DMS153 treated with DMSO at 0.1 percent for 48 hours (cell line): ENCODE results near the gene ZFAND6.
"Not testable (repeated sequence)": the region's sequence is repeated elsewhere in the genome, so short reads cannot be mapped to it uniquely, and the experiment has no call there.

Experiments
- DNase-seq: peaks from one replicate; lab custom pipeline; 2025; ENCODE audit not compliant: unreplicated experiment; lab: John Stamatoyannopoulos, UW

The ZFAND6 gene

DNA sequence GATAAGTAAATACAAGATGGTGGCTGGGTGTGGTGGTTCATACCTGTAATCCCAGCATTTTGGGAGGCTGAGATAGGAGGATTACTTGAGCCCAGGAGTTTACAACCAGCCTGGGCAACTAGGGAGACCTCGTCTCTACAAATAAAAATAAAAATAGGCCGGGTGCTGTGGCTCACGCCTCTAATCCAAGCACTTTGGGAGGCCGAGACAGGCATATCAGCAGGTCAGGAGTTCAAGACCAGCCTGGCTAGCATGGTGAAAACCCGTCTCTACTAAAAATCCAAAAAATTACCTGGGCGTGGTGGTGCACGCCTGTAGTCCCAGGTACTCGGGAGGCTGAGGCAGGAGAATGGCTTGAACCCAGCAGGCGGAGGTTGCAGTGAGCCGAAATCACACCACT is 14.3 kb upstream of the ZFAND6 start:
- not testable (repeated sequence) for DNase-seq

DNA sequence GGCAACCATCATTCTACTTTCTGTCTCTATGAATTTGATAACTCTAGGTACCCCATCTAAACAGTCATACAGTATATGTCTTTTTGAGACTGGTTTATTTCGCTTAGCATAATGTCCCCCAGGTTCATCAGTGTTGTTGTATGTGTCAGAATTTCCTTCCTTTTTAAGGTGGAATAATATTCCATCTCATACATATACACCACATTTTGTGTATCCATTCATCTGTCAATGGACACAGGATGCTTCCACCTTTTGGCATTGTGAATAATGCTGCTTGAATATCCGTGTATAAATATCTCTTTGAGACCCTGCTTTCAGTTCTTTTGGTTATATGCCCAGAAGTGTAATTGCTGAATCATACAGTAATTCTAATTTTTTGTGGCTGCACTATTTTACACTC is 10.4 kb upstream of the ZFAND6 start:
- no peak for DNase-seq

DNA sequence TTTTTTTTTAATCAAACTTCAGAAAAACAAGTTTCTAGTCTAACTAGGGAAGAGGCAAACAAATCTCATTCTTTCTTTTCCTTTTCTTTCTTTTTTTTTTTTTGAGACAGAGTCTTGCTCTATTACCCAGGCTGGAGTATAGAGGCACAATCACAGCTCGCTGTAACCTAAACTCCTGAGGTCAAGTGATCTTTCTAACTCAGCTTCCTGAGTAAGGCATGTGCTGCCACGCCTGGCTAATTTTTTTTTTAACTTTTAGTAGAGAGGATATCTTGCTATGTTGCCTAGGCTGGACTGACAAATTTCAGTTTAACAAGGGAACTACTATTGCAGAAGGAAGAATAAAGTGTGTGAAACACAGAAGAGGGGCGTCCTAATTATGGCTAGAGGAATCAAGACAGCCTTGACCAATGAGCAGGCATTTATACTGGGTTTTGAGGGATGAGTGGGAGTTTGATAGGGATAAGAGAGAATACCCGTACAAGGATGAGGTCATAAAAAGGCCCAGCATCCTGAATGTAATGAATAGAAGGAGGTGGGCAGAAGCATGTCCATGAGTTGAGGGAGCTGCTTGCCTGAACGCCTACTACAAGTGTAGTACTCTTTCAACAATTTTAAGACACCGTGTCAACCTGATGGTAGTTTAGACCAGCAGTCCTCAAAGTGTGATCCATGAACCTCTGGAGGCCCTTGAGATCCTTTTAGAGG is 6.7 kb upstream of the ZFAND6 start:
- DNase-seq = no peak

DNA sequence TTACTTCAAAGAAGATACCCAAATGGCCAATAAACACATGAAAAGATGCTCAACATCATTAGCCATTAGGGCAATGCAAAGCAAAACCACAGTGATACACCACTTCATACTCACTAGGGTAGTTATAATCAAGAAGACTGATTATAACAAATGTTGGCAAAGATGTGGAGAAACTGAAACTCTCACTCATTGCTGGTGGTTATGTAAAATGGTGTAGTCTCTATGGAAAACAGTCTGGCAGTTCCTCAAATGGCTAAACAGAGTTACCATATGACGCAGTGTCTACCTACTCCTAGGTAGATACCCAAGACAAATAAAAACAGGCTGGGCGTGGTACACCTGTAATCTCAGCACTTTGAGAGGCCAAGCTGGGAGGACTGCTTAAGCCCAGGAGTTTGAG is 3.5 kb upstream of the ZFAND6 start:
- DNase-seq = no peak

DNA sequence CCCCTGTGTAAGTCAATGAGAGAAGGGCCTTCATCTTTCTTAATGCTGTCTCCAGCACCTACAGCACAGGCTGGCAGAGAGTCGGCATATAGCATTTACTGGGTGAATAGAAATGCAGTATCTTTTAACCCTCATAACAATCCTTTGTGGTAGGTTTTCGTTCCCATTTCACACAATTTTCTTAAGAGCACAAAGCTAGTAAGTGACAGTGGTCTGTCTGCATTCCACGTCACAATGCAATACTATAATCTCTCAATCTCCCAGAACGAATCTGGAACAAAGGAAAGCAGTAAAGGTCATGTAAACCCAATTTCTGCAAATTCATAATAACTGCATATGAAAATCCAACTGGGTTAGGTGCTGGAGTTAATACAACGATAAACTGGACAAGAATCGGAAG is 1.4 kb upstream of the ZFAND6 start:
- no peak for DNase-seq

DNA sequence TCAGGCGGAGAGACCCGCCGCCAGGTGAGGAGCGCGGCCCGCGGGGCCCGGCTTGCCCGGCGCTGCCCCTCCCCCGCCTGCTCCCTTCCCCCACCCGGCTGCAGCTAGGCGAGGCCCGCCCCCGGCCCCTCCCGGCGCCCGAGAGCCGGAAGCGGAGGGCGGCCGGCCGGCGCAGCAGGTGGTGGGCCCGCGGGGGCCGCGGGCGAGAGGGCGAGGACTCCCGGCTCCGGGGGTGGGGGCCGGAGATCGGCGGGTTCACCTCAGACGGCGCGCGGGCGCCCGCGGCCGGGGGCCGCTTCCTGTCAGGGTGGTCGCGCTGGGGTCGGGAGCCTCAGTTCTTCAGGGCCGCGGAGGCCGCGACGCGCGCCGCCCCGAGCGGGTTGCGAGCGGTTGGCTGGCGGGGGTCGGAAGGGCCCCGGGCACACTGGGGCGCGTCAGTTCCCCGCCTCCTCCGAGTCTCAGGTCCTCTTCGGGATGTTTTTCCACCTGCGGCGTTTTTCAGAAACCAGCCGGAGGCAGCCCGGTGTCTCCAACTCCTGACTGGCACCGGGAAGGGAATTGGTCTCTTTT is 395 bp downstream of the ZFAND6 start:
- DNase-seq = no peak

DNA sequence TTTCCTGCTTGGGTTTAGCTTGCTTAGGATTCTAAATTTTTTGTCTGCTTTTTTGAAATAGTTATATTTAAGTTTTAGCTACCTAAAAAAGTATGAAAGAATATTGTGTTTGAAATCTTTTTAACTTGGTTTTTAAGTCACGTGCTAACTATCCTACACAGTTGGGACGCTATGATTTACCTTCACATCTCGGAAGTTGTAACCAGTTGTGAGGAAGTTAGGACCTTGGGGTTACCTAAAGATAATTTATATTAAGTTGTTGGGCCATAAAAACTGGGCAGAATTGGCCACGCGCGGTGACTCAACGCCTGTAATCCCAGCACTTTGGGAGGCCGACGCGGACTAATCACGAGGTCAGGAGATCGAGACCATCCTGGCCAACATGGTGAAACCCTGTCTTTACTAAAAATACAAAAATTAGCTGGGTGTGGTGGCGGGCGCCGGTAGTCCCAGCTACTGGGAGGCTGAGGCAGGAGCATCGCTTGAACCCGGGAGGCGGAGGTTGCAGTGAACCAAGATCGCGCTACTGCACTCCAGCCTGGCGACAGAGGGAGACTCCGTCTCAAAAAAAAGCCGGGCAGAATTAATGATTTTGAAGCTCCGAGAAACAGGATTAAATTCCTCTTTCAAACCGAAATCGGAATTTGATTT is 1.0 kb downstream of the ZFAND6 start:
- DNase-seq = no peak

DNA sequence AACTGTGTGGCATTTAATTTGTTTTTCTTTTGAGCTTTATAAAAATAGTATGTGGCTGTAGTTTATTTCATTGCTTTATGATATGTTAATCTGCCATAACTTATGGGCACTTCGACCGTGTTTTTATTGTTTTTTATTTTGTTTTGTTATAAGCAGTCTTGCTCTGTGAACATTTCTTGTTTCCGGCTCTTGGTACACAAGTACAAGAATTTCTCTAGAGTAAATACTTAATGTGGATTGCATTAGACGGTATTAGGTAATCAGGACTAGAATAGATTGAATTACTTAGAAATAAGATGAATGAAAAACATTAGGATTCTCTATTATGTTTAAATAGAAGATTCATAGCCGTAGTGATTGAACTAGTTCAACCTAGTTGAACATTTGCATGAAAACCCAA is 2.1 kb downstream of the ZFAND6 start:
- no peak for DNase-seq

DNA sequence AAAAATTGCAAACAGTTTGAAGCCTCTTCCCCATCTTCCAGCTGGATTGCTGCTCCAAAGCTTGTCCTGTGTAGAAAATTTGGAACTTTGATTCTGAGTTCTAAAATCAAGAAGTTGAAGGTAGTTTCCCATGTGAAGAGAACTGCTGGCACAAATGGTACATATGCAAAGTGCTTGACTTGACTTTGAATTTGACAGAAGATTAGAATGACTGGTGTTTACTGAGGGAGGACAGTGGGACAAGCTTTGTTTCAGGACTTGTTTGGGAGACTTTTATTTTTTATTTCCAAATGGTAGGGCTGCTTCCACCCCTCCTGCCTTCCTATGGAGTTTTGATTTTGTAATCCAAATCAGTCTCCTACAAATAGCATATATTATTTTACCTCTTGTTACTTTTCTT is 7.4 kb downstream of the ZFAND6 start:
- no peak for DNase-seq

DNA sequence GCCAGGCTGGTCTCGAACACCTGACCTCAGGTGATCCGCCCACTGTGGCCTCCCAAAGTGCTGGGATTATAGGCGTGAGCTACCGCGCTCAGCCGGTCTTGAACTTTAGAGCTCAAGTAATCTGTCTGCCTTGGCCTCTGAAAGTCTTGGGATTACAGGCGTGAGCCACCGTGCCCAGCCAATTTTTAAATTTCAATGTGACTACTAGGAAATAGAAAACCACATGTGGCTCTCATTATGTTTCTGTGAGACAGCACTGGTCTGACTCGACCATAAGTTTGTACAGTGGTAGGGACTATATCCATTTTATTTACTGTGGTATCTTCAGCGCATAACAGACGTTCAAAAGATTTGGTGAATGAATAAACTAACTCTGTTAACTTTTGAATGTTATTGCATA is 9.1 kb downstream of the ZFAND6 start:
- DNase-seq = no peak

DNA sequence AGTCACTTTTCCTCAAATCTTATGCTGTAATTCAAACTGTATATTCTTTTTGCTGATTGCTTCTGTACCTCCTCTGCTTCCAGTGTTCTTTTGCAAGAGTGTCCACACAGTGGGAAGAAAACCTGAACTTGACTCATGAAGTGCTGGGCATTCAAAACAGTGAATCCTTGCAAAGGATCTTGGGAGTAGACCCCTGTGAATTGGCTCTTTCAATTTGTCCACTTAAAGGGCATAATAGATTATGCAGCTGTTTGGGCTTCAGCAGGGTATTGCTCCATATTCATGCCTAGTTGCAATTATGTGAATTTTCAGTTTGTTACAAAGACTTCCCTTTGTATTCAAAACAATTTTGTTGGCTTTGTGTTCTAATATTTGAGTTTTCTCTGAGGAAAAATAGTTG is 11.4 kb downstream of the ZFAND6 start:
- no peak for DNase-seq

DNA sequence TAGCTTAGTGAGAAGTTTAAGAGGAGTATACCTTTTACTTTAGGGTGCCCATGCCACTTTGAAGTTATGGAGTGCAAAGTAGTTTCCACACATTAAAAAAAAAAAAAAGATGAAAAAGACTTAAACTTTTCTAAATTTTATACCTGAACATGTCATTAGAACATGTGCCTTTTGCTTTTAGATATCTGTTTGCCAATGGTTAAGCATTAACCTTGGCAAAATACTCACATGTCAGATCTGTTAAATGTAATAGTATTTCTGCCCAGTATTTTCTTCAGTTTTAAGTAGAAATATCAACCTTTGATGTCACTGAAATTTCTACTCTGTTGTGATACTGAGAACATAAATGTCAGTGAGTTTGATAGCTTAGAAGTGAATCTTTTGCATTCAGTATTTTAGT is 12.2 kb downstream of the ZFAND6 start:
- DNase-seq = no peak

DNA sequence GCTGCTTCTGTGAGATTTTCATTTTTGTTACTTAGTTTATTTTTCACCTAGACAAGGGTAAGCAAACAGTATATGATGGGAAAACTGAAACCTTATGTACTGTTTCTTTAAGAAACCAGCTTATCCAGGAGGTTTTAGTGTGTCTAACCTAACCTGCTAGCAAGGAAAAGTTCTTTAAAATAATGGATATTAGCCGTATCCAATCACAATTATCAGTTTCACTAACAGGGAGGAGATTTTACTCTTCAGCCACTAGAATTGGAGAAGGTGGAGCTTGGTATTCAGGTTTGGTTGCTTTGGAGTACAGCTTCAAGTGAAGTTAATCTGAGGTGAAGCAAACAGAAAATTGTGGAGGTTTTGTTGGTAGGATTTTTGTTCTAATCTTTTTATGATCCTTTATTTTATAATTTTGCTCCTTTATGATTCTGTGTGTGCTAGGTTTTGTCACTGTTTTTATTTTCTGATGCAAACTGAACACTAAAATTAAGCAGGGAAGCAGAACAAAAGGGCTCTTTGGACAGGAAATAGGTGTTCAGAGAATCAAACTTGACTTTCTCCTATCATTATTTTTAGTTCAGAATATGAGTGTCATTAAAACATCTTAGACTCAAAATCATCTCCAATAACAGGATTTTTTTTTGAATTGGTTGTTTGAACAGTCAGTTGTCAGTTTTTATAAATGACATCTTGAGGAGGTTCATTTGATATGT is 13.0 kb downstream of the ZFAND6 start:
- peak; percentile 67 for DNase-seq

DNA sequence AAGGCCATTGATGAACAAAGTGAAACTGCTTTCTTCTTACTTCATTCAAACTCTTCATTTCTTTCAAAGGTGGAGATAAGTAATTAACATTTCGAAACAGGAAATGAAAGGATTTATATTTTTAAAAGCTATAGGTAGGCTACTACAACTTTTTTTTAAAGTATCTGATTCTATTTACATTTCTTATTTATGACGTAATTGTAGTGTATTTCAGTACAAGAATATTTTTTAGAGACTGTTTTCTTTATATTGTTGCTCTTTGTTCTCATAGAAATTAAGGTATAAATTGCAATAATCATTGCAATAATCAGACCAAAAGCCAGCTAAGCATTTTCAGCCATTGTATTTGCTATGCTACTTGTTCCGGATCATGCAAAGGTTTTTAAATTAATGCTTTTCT is 13.7 kb downstream of the ZFAND6 start:
- DNase-seq = no peak

DNA sequence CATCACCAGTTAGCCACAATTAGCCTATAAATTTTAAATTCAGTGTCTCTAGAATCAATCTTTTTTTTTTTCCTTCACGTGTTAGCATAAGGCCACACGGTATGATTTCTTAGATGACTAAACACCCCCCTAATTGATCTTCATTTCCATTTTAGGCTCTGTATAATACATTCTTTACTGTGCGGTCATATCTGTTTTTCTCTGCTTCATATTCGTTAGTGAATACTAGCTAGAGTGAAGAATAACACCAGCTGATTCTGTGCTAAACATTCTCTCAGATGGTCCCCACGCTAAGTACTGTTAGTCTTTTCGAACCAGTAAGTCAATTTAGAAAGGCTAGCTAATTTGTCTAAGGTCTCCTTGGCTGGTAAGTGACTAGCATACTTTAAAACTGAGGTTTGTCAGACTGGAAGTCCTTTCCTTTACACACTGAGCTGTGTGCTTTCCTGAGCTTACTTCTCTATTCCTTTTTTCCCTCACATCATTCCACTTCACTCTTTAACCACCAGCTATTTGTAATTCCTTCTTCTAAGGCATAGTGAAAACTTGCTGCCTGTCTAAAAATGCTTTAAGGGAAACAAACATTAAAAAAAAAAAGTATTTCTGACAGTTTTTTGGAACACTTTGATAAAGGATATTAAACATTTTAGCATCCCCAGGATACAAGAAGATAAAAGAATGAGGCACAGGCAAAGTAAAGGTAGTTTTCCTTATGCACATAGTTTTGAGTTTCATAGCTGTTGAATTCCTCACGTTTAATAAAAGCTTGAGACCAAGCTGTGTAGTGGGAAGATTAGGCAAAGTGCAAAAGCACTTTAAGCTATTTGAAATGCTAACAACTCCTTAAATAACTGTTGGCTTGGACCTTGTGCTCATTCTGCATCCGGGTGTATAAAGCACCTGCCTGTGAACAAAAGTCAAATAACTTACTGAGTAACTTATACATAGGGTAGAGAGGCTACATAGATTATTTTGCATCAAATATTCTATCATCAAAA is 17.1 kb downstream of the ZFAND6 start:
- no peak for DNase-seq

DNA sequence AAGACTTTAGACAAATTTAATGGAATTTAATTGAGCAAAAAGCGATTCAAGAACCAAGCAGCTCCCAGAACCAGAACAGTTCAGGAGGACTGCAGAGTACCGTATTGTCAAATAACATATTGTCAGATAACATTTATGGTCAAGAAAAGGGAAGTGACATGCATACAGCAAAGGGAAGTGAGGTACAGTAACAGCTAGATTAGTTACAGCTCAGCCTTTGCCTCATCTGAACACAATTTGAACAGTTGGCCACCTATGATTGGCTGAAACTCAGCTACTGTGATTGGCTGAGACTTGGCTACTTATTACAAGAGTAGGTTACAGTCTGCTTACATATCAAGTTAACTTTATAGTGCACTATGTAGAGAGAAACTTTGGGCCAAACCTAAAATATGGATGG is 21.9 kb downstream of the ZFAND6 start:
- DNase-seq = no peak

DNA sequence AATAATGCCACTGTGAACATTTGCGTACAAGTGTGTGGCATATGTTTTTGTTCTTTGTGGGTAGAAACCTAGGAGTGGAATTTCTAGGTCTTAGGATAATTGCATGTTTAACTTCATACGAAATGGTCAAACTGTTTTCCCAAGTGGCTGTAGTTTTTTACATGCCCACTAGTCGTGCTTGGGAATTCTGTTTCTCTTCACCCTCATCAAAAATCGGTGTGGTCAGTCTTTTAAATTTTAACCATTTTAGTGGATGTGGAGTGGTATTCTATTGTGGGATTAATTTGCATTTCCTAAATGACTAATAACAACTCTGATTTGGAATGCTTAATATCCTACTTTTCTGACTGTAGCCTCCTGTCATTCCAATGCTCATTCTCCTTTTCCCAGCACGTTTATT is 27.6 kb downstream of the ZFAND6 start:
- no peak for DNase-seq

DNA sequence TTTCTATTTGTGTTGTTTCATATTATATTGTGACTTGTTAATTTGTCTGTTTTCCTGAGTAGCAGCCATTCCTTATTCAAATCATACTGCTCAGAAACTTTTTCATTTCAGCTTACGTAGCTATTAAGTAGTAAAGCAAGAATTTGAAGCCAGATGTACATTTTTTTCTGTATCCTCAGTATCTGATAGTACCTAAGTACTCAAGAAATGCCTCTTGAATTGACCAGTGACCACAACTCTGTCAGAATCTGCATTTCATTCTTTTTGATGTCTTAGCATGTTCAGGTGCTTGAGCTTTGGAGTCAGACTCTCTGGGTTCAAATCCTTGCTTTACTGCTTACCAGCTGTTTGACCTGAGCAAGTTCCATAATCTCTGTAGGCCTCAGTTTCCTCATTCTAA is 30.6 kb downstream of the ZFAND6 start:
- no peak for DNase-seq

DNA sequence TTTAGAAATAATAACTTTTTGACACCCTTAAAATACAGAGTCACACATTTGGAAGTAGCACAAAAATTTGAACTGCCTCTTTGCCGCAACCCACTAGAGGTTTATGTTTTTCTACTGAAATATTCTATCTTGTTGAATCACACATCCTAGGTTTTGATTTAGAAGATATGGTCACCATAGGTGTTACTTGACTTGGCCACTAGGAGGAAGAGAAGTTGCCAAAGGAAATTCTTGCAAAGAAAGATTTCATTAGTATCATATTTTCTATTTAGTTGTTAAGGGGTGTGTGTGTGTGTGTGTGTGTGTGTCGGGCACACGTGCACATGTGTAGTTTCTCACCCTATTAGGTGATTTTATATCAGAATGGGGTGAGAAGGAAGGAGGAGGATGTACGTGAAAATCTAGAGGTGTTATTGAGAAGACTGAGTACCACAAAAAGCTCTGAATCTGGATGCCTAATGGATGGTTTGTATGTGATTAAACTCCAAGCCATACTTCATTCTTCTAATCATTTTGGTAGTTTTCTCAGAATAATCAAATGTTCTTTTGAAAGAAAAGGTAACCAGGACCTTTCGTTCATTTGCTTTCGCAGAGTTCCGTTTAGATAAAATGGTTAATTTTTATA is 31.5 kb downstream of the ZFAND6 start:
- DNase-seq = no peak

DNA sequence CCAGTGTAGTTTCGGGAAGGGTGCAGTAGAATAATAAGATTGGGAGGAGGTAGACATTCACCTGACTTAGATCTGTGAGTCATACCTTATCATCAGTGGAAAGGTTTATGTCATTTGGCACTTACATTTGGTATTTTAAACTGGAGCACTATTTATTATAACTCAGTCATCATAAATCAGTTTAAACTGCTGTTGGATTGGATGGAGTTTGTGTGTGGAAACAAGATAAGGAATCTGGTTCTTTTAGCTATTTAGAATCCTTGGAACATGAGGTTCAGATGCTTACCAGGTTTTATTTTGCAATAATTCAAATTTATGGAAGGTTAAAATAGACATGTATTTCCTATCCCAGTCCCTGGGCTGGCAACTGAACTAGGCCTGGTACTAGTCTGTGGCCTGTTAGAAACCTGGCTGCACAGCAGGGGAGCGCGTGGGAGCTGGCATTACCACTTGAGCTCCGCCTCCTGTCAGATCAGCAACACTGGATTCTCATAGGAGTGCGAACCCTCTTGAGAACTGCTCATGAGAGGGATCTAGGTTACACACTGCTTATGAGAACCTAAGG is 34.5 kb downstream of the ZFAND6 start:
- DNase-seq = no peak
